Amygdala (tissue), 56 donors: ENCODE data around the gene CACNA1D.

Experiments
- DNase-seq, 56 donors: peaks; one replicate each; lab custom pipeline; 2025; lab: John Stamatoyannopoulos, UW

The CACNA1D gene

GRCh38 chr3:53815067-53815466, 320.7 kb downstream of the CACNA1D start:
- no peak for DNase-seq

- DNase-seq, result no peak
These were observed 321.2 kb downstream of the CACNA1D start for GRCh38 chr3:53815651-53816050.

DNA sequence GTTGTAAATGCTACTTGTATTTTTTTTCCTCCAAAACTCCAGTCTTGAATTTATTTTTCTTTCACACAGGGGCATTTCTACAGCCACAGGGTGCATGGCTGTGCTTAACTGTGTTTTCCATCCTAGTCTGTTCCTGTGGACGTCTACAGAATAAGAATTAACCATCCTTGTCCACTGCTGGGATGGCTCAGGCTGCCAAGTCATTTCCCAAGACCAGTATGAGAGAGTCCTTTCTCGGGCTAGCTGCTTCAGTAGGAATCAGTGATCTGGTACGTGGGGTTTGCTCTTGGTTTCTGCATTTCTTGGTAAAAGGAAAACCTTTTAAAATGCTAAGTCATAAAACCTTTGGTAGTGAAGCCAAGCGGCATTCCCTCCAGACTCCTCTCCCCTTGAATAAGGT, 322.0 kb downstream of the CACNA1D start:
- peak in 12 of 56 donors; percentile 9 to 70 (median 40) for DNase-seq

GRCh38 chr3:53817211-53817610, 322.8 kb downstream of the CACNA1D start:
- no peak for DNase-seq

GRCh38 chr3:53817809-53818208, 323.4 kb downstream of the CACNA1D start:
- DNase-seq, result no peak

DNA sequence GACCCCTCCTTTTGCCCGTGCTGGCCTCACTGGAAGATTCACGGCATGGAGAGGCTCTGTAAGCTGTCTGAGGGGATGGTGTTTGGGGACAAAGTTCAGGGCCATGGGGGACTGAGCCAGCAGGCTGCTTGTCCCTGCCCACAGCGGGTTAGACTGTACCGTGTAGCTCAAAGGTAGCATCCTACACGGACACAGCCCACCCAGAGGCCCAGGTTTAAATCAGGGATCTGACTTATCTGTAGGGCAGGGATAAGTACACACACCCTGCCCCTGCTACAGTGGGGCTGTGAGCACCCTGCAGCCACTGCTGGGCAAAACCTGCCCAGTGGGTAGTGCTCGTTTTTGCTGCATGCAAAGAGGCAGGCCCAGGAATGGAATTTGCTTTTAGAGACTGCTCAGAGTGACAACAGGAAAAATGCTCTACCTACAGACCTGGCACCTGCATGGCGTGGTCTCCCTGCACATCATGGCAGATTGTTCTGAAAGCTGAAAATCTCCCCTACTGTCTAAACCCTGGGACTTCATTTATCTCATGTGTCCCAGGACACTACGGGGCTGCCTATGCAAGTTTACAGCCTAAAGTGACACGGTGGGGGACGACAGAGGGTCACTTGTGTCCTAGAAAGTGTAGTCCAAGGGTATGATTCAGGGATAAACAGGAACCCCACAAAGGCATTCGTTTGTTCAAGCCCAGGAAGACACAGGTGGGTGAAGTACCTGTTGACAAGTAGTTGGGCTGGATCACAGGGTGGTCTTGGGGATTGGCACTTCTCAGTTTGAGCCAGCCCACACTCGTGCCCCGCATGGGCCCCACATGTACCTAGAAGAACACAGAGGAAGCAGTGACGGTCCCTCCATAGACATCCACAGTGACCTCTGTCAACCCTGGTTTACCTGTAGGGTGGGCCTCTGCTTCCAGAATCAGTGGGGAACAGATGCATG, 324.1 kb downstream of the CACNA1D start:
- no peak for DNase-seq

- no peak for DNase-seq
These were observed 324.9 kb downstream of the CACNA1D start for GRCh38 chr3:53819163-53819868.

DNA sequence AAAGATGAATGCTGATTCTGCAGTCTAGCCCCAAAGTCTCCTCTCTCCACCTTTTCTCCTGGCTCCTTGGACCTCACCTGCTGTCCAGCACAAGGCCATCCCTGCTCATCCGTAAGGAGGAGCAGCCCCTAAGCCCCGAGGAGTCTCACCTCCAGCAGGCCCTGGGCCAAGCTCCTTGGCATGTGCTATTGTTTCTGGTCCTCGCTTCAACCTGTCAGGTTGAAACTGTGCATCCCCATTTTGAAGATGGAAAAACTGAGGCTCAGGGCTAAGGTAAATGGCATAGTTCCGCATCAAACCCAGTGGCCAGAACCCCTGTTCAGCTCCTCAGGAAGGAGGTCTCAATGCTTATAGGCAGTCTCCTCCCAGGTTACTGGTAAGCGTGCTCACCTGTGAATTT, 325.7 kb downstream of the CACNA1D start:
- no peak for DNase-seq

- no peak for DNase-seq
These were observed 326.6 kb downstream of the CACNA1D start for GRCh38 chr3:53820756-53821580.

DNA sequence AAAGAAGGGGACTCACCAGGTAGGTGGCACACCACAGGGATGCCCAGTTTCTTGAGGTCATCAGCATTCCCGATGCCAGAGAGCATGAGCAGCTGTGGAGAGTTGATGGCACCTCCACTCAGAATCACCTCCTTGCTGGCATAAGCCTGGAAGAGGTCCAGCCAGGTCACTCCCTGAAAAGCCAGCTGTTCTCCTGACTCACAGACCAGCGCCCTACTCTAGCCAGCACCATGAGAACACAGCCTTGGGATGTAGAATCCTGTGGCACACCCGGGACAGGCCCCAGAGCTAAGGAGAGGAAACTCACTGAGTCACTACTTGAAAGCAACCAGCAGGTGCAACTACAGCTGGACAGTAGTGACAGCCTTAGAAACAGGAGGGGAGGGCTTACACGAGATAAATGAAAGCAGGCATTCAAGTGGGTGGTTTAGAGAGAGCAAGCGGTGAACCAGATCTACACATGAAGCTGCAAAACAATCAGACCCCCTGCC, 327.3 kb downstream of the CACNA1D start:
- no peak for DNase-seq

DNA sequence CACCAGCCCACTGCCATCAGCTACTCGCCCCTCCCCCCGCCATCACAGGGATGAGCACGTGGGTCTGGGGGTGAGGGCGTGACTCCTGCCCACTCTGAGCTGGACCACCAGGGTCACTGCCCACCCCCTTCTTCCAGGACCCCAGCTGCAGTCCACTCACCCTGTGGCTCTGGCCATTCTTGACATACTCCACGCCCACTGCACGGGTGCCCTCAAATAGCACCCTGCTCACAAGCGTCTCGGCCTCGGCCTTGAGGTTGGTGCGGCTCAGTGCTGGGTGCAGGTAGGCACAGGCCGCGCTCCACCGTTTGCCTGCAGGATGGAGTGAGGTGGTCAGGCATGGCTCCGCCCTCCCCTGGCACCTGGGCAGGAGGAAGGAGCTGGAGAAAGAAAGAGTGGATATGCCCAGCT, 327.9 kb downstream of the CACNA1D start:
- peak in 1 of 56 donors; percentile 20 for DNase-seq

DNA sequence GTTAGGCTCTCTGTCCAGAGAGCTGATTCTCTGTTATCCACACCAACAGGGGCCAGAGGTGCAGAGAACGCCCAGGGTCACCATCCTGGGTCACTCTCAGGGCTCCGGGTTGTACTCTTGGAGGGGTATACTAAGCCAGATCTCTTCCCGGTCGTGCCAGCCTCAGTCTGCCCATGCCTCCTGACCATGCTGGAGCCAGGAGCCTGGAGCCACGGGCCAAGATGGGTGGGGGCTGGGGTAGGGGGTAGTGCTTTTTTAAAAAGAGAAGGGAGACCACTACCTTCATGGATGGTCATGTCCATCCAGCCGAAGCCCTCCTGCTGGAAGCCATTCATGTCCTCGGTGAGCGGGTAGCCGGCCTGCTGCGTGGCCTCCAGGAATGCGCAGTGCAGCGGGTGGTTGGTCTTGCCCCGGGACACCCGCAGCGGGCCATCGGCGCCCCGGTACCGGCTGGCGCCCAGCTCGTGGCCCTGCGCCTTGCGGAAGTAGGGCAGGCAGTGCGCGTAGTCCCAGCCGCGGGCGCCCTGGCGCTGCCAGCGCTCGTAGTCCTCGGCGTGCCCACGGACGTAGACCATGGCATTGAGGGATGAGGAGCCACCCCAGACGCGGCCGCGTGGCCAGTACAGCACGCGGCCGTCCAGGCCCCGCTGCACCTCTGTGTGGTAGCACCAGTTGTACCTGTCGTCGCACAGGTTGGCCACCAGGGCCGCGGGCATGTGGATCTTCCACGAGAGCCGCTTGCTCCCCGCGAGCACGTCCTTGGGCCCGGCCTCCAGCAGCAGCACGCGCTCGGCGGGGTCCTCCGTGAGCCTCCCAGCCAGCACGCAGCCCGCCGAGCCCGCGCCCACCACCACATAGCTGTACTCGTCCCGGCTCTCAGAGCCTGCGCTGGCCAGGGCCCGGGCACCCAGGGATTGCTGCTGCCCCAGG, 328.9 kb downstream of the CACNA1D start:
- DNase-seq, result no peak

- DNase-seq, result no peak
These were observed 329.7 kb downstream of the CACNA1D start for GRCh38 chr3:53823956-53824657.

DNA sequence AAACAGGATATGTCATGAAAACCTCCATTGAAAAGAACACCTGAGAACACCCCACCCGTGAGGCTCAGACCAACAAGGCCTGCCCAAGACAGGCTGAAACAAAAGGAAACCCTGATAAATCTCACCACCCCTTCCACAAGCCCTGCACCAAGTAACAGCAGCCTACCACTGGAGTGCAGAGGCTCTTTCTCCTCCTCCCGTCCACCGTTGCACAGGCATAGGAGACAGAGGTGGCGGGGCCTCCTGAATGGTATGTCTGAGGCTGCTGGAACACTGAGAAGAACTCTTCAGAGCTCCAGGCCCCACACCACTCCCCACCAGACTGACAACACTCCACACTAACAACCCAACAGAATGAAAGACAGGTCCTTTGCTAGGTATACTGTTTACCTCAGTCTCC, 330.4 kb downstream of the CACNA1D start:
- no peak for DNase-seq

DNA sequence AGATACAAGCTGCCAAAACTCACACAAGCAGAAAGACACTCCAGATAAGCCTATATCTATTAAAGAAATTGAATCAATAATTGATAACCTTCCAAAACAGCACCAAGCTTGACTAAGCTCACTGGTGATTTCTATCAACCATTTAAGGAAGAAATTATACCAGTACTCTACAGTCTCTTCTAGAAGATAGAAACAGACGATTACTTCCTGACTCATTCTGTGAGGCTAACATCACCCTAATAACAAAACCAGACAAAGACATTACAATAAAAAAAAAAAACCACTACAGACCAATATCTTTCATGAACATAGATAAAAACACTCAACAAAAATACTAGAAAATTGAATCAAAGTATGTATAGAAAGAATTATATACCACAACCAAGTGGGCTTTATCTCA, 331.6 kb downstream of the CACNA1D start:
- DNase-seq, result no peak

GRCh38 chr3:53828581-53828980, 334.2 kb downstream of the CACNA1D start:
- DNase-seq, result no peak

GRCh38 chr3:53829605-53830004, 335.2 kb downstream of the CACNA1D start:
- no peak for DNase-seq

DNA sequence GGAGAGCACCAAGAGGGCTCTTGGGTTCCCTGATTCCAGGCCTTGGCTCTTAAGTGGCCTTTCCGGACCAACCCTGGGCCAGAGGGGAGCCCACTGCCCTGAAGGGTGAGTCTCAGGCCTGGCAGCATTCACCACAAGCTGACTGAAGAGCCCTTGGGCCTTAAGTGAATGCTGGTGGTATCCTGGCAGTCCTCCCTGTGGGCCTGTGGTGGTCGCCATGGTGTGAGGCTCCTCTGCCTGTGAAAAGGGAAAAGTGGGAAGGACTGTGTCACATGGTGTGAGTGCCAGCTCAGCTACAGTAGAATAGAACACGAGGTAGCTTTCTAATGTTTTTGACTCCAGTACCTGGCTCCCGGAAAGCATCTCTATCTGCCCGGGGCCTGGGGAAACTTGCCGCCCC, 336.5 kb downstream of the CACNA1D start:
- DNase-seq, result no peak

DNA sequence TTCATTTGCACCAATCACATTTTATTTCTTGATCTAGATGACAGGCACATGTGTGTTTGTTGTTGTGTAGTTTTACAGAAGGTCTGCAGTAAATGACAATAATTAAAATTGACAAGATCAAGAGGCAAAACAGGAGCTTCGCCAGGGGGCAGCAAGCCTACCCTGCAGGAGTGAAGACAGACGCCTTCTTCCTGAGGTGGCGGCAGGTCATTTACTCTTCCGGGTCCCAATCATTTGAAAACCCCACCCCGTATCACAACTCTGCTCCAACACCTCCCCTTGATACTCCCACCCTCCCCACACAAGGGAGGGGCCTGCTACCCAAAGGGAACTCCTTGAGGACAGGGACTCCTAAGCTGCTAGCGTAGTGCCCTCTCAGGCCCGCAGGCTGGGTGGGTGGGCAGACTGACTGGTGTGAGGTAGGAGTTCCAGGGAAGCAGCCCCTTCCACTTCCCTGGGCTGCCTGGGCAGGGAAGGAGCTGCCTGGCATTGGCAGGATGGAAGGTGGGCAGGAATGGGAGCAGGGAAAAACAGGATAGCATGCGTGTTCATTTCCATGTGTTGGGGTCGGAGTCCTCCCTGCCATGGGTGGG, 338.7 kb downstream of the CACNA1D start:
- DNase-seq, result no peak
